Type B pancreatic cell (in vitro differentiated cells): ENCODE data around the gene FICD. TPM values are rescaled to one million over a fixed set of nuclear protein-coding genes. Genes with fewer than 3 reads are reported as not detected.

Source experiments
- DNase-seq: peaks from one replicate; pipeline ENCODE4 v3.0.0; 2021; ENCODE audit warnings: mixed read lengths; ENCODE audit not compliant: unreplicated experiment; ENCODE audit errors: extremely low spot score
- H3K27ac Mint-ChIP-seq: 2 replicates; pipeline ENCODE4 v1.8.0; 2021; ENCODE audit warnings: mild to moderate bottlenecking, mixed read lengths
- H3K27me3 Mint-ChIP-seq: 2 replicates; pipeline ENCODE4 v1.8.0; 2021; ENCODE audit warnings: mixed read lengths
- H3K36me3 Mint-ChIP-seq: 2 replicates; pipeline ENCODE4 v1.8.0; 2021; ENCODE audit warnings: mixed read lengths
- H3K4me1 Mint-ChIP-seq: one replicate; pipeline ENCODE4 v1.8.0; 2021; ENCODE audit warnings: mixed read lengths; ENCODE audit not compliant: unreplicated experiment
- H3K4me3 Mint-ChIP-seq: 2 replicates; pipeline ENCODE4 v1.8.0; 2021; ENCODE audit warnings: mild to moderate bottlenecking, mixed read lengths
- H3K9me3 Mint-ChIP-seq: 2 replicates; pipeline ENCODE4 v1.8.0; 2021; ENCODE audit warnings: mixed read lengths
- total RNA-seq: library from RNA; stranded (reverse); gene quantifications from 2 replicates; pipeline ENCODE4 v1.2.1, GENCODE V29; 2021; ENCODE audit warnings: low replicate concordance
- TF ChIP-seq, protein P1 (sequence below): fragments of 200-600 bp; sonication (generic); conservative IDR thresholded peaks from 2 replicates; pipeline ENCODE4 v1.5.0; 2021; ENCODE audit warnings: antibody characterized with exemption, mild to moderate bottlenecking

FICD gene
- total RNA-seq, 1 donor from 2014 or later, result 4.9 TPM

DNA sequence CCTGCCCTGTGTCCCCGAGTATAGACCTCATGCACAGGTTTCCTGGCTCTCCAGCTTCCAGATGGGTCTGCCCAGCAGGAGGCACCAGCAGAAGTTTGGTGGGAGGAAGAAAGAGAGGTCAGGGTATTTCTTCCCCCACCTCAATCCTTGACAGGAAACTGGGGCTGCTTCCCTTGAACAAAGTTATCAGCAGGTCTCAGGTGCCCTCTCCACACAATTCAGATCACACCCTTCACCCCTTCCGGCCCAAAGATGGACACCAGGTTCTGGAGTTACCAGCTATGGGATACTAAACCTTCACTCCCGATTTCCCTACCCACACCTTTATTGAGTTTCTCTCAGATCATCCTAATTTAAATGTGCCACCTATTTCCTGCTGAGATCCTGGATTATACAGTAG lies 44.7 kb downstream of the FICD start:
- Mint-ChIP-seq H3K36me3 (peaks cover 3% of the 10 kb centered on the region), H3K4me3 (peak overlapping the region; percentile 100), H3K9me3 (no peaks in the 10 kb centered on the region), H3K27ac (peak overlapping the region; percentile 100), H3K4me1 (peaks cover 15% of the 10 kb centered on the region), H3K27me3 (no peaks in the 10 kb centered on the region)
- TF ChIP-seq, protein P1, sequence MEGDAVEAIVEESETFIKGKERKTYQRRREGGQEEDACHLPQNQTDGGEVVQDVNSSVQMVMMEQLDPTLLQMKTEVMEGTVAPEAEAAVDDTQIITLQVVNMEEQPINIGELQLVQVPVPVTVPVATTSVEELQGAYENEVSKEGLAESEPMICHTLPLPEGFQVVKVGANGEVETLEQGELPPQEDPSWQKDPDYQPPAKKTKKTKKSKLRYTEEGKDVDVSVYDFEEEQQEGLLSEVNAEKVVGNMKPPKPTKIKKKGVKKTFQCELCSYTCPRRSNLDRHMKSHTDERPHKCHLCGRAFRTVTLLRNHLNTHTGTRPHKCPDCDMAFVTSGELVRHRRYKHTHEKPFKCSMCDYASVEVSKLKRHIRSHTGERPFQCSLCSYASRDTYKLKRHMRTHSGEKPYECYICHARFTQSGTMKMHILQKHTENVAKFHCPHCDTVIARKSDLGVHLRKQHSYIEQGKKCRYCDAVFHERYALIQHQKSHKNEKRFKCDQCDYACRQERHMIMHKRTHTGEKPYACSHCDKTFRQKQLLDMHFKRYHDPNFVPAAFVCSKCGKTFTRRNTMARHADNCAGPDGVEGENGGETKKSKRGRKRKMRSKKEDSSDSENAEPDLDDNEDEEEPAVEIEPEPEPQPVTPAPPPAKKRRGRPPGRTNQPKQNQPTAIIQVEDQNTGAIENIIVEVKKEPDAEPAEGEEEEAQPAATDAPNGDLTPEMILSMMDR, result no peak
- no peak for DNase-seq

DNA sequence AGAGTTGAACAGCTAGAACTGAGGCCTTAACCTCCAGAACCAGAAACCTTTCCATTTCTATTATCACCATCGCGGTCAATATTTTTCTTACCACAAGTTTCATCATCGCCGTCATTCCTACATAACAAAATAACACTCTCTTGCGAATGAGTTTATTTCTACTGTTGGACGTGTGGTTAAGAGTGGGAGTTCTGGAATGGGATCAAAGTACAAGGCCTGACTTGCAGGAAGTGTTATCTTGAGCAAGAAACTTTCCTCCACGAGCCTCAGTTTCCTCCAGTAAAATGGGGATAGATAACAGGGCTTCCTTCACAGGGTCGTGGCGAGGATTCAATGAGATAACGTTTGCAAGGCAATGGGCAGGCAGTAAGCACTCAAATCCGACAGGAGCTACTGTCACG lies 45.2 kb downstream of the FICD start:
- H3K4me3 Mint-ChIP-seq, result peak overlapping the region; percentile 100
- H3K4me1 Mint-ChIP-seq, result peaks cover 12% of the 10 kb centered on the region
- TF ChIP-seq, protein P1, result no peak
- no peaks in the 10 kb centered on the region for H3K27me3 Mint-ChIP-seq
- H3K27ac Mint-ChIP-seq, result peak overlapping the region; percentile 100
- no peaks in the 10 kb centered on the region for H3K9me3 Mint-ChIP-seq
- DNase-seq, result no peak
- H3K36me3 Mint-ChIP-seq, result no peaks in the 10 kb centered on the region

DNA sequence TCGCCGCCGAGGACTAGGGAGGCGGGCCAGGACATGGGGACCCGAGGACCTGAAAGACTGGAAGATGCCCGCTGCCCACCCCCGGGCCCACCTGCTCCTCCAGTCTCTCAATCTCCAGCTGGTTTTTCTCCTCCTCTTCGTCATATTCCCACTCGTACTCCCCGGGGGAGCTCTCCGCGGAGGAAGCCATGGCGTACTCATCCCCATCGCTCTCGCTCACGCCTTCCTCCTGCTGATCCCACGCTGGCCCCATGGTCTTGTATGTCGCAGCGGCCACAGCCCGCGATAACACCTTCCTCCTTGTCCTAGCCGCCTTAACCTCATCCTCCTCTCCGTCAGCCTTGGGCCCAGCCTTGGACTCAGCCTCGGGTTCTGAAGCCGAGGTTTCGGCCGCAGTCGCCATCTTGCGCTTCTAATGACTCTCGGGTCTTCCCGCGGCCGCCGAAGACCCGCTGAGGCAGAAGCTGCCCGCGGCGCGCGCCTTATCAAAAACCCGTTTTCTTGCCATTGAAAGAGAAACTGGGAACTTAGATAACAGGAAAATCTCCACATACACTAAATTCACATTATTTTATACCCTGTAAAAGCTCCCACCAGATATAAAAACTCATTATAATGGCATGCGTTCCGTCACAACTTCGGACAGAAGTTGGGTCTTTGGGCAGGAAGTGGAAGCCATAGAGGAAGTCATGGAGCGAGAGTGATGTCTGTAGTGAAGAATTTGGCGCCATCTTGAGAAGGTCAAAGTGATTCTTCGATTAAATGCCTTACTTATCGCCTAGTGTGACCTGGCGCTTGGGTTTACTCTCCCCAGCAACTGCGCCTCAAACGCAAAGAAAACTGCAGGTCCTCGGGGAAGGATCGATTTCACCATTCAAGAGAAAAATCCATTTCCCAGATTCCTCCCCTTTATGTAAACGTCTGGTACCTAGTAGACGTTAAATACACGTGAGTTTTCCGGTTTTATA lies 46.0 kb downstream of the FICD start, which contains the start of gene SART3:
TSS of gene SART3 (minus strand) at position 422 of the 968 bp plus-strand sequence. CDS start at position 403, 19 bp downstream.
- peaks cover 12% of the 10 kb centered on the region for H3K4me1 Mint-ChIP-seq
- no peaks in the 10 kb centered on the region for H3K27me3 Mint-ChIP-seq
- no peaks in the 10 kb centered on the region for H3K36me3 Mint-ChIP-seq
- H3K27ac Mint-ChIP-seq, result peak within 1 kb of the TSS; percentile 100
- peak; percentile 80 for DNase-seq
- TF ChIP-seq, protein P1, result no peak
- no peaks in the 10 kb centered on the region for H3K9me3 Mint-ChIP-seq
- peak within 1 kb of the TSS; percentile 100 for H3K4me3 Mint-ChIP-seq

DNA sequence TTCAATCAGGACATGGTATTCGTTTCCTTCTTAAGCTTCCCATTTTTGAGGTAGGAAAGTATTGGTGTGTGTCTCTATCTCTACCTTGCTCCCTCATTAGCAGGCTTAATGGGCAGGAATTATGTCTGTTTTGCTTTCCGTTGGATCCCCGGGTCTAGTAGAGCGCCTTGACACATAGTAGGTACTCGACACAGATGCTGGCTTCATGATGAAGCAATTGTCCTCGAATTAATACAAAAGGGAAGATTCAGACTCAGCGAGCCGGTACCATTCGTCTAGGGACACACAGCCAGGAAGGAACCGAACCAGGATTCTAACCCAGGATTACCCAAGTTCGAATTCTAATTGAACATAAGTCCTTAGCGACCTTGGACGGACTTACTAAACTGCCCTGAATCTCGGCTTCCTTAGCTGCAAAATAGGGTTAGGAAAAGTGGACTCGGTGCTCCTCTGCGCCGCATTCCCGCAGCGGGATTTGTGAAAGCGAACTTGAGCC lies 46.8 kb downstream of the FICD start:
- Mint-ChIP-seq H3K4me1 (peaks cover 6% of the 10 kb centered on the region), H3K9me3 (no peaks in the 10 kb centered on the region), H3K36me3 (no peaks in the 10 kb centered on the region), H3K4me3 (peak overlapping the region; percentile 100), H3K27ac (peak overlapping the region; percentile 100), H3K27me3 (no peaks in the 10 kb centered on the region)
- TF ChIP-seq, protein P1, result no peak
- no peak for DNase-seq

DNA sequence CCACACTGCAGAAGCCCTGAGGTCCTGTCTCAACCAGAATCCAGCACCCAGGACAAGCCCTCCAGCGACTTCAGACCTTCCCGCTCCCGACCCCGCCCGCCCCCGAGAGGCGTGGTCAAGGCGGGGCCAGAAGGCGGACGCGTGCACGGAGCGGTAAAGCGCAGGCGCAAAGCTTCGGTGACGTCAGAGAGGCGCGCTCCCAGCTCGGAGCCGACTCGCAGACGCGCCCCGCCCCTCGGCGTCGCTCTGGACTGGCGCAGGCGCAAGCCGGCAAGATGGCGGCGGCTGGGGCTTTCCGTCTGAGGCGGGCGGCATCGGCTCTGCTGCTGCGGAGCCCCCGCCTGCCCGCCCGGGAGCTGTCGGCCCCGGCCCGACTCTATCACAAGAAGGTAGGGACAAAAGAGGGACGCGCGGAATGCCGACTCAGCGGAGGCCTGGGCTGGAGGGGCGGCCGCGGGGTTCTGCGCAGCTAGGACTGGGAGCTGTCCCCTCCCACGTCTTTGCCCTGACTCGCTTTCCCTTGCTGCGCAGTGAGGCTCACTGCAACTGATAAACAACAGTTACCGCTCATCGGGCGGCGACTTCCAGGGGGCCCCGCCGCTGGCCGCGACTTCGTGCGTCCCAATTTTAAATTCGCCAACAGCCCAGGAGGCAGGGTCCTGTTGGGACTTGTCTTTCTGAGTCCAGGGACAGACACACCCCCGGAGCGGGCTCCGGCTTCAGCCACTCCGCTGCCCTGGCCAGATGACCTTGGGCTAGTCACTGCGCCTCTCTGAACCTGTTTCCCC lies 47.5 kb downstream of the FICD start, which contains the start of gene ISCU:
TSS of gene ISCU (plus strand) at position 249 of the 788 bp plus-strand sequence. CDS start at position 276, 27 bp downstream.
- H3K27ac Mint-ChIP-seq, result peak within 1 kb of the TSS; percentile 100
- peaks cover 6% of the 10 kb centered on the region for H3K4me1 Mint-ChIP-seq
- no peaks in the 10 kb centered on the region for H3K27me3 Mint-ChIP-seq
- DNase-seq, result peak; percentile 100
- peak within 1 kb of the TSS; percentile 100 for H3K4me3 Mint-ChIP-seq
- peaks cover under 1% of the 10 kb centered on the region for H3K36me3 Mint-ChIP-seq
- TF ChIP-seq, protein P1, result no peak
- no peaks in the 10 kb centered on the region for H3K9me3 Mint-ChIP-seq
